ENCODE measurements around the gene SHF.
A peak's percentile ranks its signal among the peaks of the same experiment; 100 is the strongest.
"Not testable (repeated sequence)": the region's sequence is repeated elsewhere in the genome, so short reads cannot be mapped to it uniquely, and the experiment has no call there.

SHF gene, protein sequence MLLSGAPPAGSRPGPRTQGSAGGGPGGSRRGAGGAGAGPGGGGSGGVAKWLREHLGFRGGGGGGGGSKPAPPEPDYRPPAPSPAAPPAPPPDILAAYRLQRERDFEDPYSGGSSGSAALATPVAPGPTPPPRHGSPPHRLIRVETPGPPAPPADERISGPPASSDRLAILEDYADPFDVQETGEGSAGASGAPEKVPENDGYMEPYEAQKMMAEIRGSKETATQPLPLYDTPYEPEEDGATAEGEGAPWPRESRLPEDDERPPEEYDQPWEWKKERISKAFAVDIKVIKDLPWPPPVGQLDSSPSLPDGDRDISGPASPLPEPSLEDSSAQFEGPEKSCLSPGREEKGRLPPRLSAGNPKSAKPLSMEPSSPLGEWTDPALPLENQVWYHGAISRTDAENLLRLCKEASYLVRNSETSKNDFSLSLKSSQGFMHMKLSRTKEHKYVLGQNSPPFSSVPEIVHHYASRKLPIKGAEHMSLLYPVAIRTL
- 0.67 to 80.4 (median 5.2) reads per million in 9 experiments for total RNA-seq

GRCh38 chr15:45187894-45188830 lies at the start of gene SHF:
Gene SHF, minus strand, starts transcription at chr15:45187966. Its CDS starts 15 bp downstream, at chr15:45187951.
- peak; percentile 22 to 34 (median 32) for DNase-seq
- peak within 1 kb of the TSS; percentile 80 to 97 for H3K27ac Mint-ChIP-seq
- H3K4me3 Mint-ChIP-seq: peak within 1 kb of the TSS; percentile 90 to 99
- peak; percentile 79 for ATAC-seq (replicated peaks)
- peaks cover 10 to 22% of the 10 kb centered on the region in 2 donors for H3K27me3 Mint-ChIP-seq
- peaks cover 15 to 18% of the 10 kb centered on the region in 2 donors for H3K4me1 Mint-ChIP-seq (ENCODE audit: low read depth in 2 of 2)
- no peaks in the 10 kb centered on the region for H3K9me3 Mint-ChIP-seq
- H3K36me3 Mint-ChIP-seq (ENCODE audit: insufficient read depth): no peaks in the 10 kb centered on the region

DNA sequence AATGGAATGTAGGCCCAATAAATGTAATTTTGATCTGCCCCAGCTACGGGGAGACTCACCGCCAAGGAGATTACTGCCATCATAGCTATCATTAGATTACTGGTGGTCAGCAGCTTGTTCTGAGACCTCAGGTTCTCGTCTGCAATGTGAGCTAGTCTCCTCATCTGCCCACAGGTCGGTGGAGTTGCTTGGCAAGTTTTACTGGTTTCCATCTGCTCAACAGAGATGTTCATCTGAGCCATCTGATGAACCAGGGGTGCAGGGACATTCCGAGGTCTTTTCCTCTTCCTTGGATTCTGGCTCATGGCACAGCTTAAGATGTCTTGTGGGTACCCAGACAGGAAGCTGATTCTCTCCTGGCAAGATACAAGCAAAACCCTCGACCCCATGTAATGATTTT lies 49.0 kb upstream of the SHF start:
- Mint-ChIP-seq H3K27me3 (peaks cover 16 to 17% of the 10 kb centered on the region in 2 donors), H3K9me3 (peaks cover 22 to 24% of the 10 kb centered on the region in 2 donors)
- not testable (repeated sequence) for DNase-seq; H3K4me3 Mint-ChIP-seq; ATAC-seq (replicated peaks); H3K36me3 Mint-ChIP-seq (ENCODE audit: insufficient read depth); H3K4me1 Mint-ChIP-seq (ENCODE audit: low read depth in 2 of 2); H3K27ac Mint-ChIP-seq

GRCh38 chr15:45234562-45235235 lies 46.9 kb upstream of the SHF start:
- no peak for ATAC-seq (replicated peaks)
- Mint-ChIP-seq H3K27me3 (peaks cover 24 to 25% of the 10 kb centered on the region in 2 donors), H3K4me1 (ENCODE audit: low read depth in 2 of 2) (no peaks in the 10 kb centered on the region), H3K36me3 (ENCODE audit: insufficient read depth) (no peaks in the 10 kb centered on the region), H3K9me3 (peaks cover 15% of the 10 kb centered on the region in 2 donors), H3K4me3 (no peak overlapping the region), H3K27ac (no peak overlapping the region)
- no peak for DNase-seq

DNA sequence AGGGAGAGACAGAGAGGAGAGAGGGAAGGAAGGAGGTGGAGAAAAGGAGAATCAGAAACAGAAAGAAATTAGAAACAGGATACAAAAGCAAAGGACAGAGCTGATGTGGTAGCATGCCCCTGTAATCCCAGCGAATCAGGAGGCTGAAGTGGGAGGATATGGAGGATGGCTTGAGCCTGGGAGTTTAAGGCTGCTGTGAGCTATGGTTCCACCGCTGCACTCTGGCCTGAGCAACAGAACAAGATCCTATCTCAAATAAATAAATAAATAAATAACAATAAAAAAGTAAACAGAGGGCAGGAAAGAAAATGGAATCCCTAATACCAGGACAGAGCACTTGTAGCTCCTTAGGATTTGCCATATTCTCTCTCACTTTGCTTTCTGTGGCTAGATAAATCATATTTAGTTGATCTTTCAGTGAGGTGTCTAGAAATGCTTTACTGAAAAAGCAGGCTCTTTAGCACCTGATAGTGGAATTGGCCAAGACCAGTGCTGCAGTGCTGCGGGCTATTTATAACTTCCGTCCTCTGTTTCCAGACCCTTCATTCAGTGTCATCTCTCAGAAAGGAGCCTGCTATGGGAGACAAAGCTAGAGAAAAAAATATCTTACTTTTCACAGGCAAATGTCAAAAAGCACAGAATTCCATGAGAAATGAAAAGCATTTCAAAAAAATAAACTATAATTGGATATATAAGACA lies 44.2 kb upstream of the SHF start:
- H3K36me3 Mint-ChIP-seq (ENCODE audit: insufficient read depth): no peaks in the 10 kb centered on the region
- peaks cover 18 to 26% of the 10 kb centered on the region in 2 donors for H3K27me3 Mint-ChIP-seq
- H3K4me3 Mint-ChIP-seq: no peak overlapping the region

GRCh38 chr15:45231132-45231531 lies 43.4 kb upstream of the SHF start:
- Mint-ChIP-seq H3K4me3 (no peak overlapping the region), H3K27me3 (peaks cover 23 to 30% of the 10 kb centered on the region in 2 donors), H3K27ac (no peak overlapping the region), H3K36me3 (ENCODE audit: insufficient read depth) (no peaks in the 10 kb centered on the region), H3K4me1 (ENCODE audit: low read depth in 2 of 2) (no peaks in the 10 kb centered on the region), H3K9me3 (peaks cover 2 to 15% of the 10 kb centered on the region in 2 donors)
- ATAC-seq (replicated peaks) (no peak), DNase-seq (no peak)

More for the DNA sequence above, 44.2 kb upstream of the SHF start:
- no peaks in the 10 kb centered on the region for H3K4me1 Mint-ChIP-seq (ENCODE audit: low read depth in 2 of 2)
- H3K9me3 Mint-ChIP-seq: peaks cover 4 to 15% of the 10 kb centered on the region in 2 donors
- no peak for DNase-seq
- no peak for ATAC-seq (replicated peaks)
- H3K27ac Mint-ChIP-seq: no peak overlapping the region

DNA sequence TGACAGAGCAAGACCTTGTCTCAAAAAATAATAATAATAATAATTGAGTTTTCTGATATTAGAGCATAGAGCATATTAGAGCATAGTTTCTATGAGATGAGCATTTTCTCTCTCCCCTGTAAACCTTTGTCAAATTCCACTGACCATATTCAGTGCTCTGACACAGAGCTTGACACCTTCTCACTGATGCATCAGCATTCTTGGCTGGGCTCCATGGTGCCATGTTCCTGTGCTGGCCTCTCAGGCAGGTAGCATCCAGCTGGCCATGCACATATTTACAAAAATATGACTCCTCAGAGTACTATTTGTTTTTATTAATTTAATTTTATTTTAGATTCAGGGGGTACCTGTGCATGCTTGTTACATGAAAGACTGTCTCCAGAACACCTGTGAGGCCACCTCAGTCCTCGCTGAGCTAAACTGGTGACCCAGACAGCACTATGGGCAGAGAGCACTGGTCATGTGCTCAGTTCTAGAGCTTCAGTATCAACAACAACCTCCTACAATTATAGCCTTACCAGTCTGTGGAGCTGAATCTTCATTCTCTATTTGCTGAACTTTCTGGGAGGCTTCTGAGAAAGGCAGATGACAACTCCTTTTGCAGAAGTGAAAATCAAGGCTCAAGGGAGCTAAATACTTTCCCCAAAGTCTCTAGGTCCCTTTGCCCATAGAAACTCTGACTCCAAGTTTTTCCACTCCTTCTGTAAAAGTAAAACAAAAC lies 42.6 kb upstream of the SHF start:
- DNase-seq: no peak
- Mint-ChIP-seq H3K27ac (no peak overlapping the region), H3K4me3 (no peak overlapping the region)

GRCh38 chr15:45228931-45229330 lies 41.2 kb upstream of the SHF start:
- Mint-ChIP-seq H3K9me3 (no peaks in the 10 kb centered on the region), H3K4me3 (no peak overlapping the region), H3K27me3 (peaks cover 39 to 52% of the 10 kb centered on the region in 2 donors), H3K4me1 (ENCODE audit: low read depth in 2 of 2) (no peaks in the 10 kb centered on the region), H3K36me3 (ENCODE audit: insufficient read depth) (no peaks in the 10 kb centered on the region), H3K27ac (no peak overlapping the region)
- ATAC-seq (replicated peaks) (no peak), DNase-seq (no peak)

More for the DNA sequence above, 42.6 kb upstream of the SHF start:
- Mint-ChIP-seq H3K4me1 (ENCODE audit: low read depth in 2 of 2) (no peaks in the 10 kb centered on the region), H3K36me3 (ENCODE audit: insufficient read depth) (no peaks in the 10 kb centered on the region), H3K27me3 (peaks cover 24 to 37% of the 10 kb centered on the region in 2 donors), H3K9me3 (peaks cover 2 to 12% of the 10 kb centered on the region in 2 donors)
- ATAC-seq (replicated peaks): no peak

DNA sequence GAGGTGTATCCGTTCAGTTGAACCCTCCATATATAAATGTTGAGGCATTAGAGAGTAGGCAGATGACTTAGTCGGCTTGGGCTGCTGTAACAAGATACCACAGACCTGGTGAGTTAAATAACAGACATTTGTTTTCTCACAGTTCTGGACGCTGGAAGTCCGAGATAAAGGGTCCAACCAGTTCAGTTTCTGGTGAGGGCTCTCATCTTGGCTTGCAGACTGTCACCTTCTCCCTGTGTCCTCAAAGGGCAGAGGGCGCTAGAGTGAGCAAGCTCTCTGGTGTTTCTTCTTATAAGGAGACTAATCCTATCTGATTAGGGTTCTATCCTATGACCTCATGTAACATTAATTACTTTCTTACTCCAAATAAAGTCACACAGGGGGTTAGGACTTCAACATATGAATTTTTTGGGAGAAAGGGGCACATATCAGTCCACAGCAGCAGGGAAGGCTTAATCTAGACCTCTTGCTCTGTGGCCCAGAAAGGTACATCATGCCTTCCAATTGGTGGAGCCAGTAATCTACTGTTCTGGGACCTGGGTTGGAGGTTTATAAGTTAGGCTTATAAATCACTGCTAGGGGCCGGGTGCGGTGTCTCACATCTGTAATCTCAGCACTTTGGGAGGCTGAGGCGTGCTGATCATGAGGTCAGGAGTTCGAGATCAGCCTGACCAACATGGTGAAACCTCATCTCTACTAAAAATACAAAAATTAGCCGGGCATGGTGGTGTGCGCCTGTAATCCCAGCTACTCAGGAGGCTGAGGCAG lies 37.9 kb upstream of the SHF start:
- DNase-seq (no peak), ATAC-seq (replicated peaks) (no peak)
- Mint-ChIP-seq H3K4me3 (no peak overlapping the region), H3K36me3 (ENCODE audit: insufficient read depth) (no peaks in the 10 kb centered on the region), H3K4me1 (ENCODE audit: low read depth in 2 of 2) (no peaks in the 10 kb centered on the region), H3K27me3 (peaks cover 61 to 67% of the 10 kb centered on the region in 2 donors), H3K9me3 (no peaks in the 10 kb centered on the region), H3K27ac (no peak overlapping the region)

DNA sequence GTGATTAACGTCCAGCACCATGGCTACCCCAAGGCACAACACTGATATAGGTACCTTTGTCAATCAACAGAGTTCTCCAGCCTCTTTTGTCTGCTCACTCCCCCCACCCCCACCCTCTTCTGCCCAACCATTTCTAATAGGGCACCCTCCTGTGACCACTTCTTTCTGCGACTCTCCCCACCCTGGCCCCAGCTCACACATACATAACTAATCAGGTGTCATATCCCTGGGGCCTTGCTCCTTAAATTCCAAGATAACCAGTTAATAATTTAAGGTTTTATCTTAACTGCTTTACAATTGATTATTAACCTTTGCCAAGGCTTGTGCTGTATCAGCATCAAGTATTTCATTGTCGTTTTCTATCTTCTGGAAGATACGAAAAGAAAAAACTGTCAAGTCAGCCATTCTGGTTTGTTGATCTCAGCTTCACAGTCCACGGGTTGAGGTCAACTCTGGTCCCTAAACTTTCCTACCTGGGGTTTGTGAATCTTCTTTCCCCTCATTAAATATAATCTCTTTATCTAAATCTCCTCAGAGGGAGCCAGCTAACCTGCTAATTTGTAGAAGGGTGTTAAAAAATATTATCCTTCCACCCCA lies 37.0 kb upstream of the SHF start:
- Mint-ChIP-seq H3K27ac (no peak overlapping the region), H3K36me3 (ENCODE audit: insufficient read depth) (peaks cover 2% of the 10 kb centered on the region), H3K4me1 (ENCODE audit: low read depth in 2 of 2) (no peaks in the 10 kb centered on the region), H3K9me3 (no peaks in the 10 kb centered on the region), H3K4me3 (no peak overlapping the region), H3K27me3 (peaks cover 64 to 77% of the 10 kb centered on the region in 2 donors)
- ATAC-seq (replicated peaks): no peak
- no peak for DNase-seq

DNA sequence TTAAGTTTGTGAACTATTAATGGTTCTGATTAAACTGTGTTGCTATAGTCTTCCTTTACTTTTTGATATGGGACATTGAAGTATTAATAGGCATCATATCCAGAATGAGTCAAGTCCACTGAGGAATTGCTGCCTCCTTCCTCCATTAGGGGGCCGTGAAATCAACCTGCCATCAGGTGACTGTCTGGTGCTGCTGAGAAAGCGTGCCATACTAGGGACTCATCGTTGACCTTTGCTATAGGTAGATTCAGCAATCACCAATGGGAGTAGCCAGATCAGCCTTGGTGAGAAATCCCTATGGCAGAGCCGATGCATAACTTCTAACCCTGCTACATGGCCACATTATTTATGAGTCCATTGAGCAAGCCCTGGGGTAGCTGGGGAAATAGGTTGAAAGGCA lies 34.2 kb upstream of the SHF start:
- no peaks in the 10 kb centered on the region for H3K4me1 Mint-ChIP-seq (ENCODE audit: low read depth in 2 of 2)
- DNase-seq (no peak), ATAC-seq (replicated peaks) (no peak)
- no peak overlapping the region for H3K4me3 Mint-ChIP-seq
- H3K27me3 Mint-ChIP-seq: peaks cover 64 to 73% of the 10 kb centered on the region in 2 donors
- no peaks in the 10 kb centered on the region for H3K9me3 Mint-ChIP-seq
- H3K27ac Mint-ChIP-seq: no peak overlapping the region
- peaks cover 2% of the 10 kb centered on the region for H3K36me3 Mint-ChIP-seq (ENCODE audit: insufficient read depth)

DNA sequence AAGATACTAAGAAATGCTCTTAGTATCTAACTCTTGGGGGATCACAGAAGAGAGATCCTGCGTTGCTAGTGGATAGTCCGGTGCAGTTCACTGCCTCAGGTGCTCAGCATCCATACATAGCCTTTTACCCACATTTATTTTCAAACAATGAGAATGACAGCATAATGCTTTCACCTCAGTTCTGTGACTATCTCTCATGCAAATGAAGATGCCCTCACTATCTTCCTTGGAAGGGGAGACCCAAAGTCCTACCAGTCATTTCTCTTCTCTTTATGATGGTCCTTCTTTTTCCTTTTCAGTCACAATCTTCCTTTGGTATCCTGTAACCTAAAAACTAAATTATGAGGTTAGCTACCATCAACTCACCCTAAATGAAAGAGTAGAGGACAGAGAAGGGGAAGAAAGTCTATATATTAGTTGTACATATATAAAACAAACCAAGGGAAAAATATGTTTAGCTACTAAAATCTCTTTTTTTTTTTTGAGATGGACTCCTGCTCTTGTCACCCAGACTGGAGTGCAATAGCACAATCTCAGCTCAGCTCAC lies 33.4 kb upstream of the SHF start:
- Mint-ChIP-seq H3K27me3 (peaks cover 57 to 69% of the 10 kb centered on the region in 2 donors), H3K4me3 (no peak overlapping the region), H3K36me3 (ENCODE audit: insufficient read depth) (peaks cover 2% of the 10 kb centered on the region), H3K9me3 (no peaks in the 10 kb centered on the region), H3K27ac (no peak overlapping the region), H3K4me1 (ENCODE audit: low read depth in 2 of 2) (no peaks in the 10 kb centered on the region)
- DNase-seq (no peak), ATAC-seq (replicated peaks) (no peak)
